ENCODE results near the gene PTPRA.

PTPRA gene

GRCh38 chr20:2942439-2942838 lies 69.2 kb downstream of the PTPRA start:
- no peak overlapping the region for H3K4me3 ChIP-seq (replicated peaks in 1 of 2; ENCODE audit: low read depth in 2 of 2, low read length in 2 of 2)
- no peak for TF ChIP-seq CTCF (IDR thresholded peaks at IDR 0.05; ENCODE audit: low read depth, low read length)
- peak; percentile 54 to 74 for DNase-seq (ENCODE audit: low read depth in 2 of 2)

- DNase-seq (ENCODE audit: low read depth in 2 of 2), result peak; percentile 62 to 81
- H3K4me3 ChIP-seq (replicated peaks in 1 of 2; ENCODE audit: low read depth in 2 of 2, low read length in 2 of 2), result no peak overlapping the region
- TF ChIP-seq CTCF (IDR thresholded peaks at IDR 0.05; ENCODE audit: low read depth, low read length), result no peak
These were observed 74.0 kb downstream of the PTPRA start for GRCh38 chr20:2946988-2947961.

GRCh38 chr20:2948968-2949367 lies 75.7 kb downstream of the PTPRA start:
- no peak overlapping the region for H3K4me3 ChIP-seq (replicated peaks in 1 of 2; ENCODE audit: low read depth in 2 of 2, low read length in 2 of 2)
- DNase-seq (ENCODE audit: low read depth in 2 of 2), result no peak
- no peak for TF ChIP-seq CTCF (IDR thresholded peaks at IDR 0.05; ENCODE audit: low read depth, low read length)

GRCh38 chr20:2952766-2953165 lies 79.5 kb downstream of the PTPRA start:
- no peak for DNase-seq (ENCODE audit: low read depth in 2 of 2)
- no peak overlapping the region for H3K4me3 ChIP-seq (replicated peaks in 1 of 2; ENCODE audit: low read depth in 2 of 2, low read length in 2 of 2)
- no peak for TF ChIP-seq CTCF (IDR thresholded peaks at IDR 0.05; ENCODE audit: low read depth, low read length)

- no peak for TF ChIP-seq CTCF (IDR thresholded peaks at IDR 0.05; ENCODE audit: low read depth, low read length)
- no peak overlapping the region for H3K4me3 ChIP-seq (replicated peaks in 1 of 2; ENCODE audit: low read depth in 2 of 2, low read length in 2 of 2)
- DNase-seq (ENCODE audit: low read depth in 2 of 2), result no peak
These were observed 82.1 kb downstream of the PTPRA start for GRCh38 chr20:2955257-2955970.

GRCh38 chr20:2956480-2956879 lies 83.2 kb downstream of the PTPRA start:
- H3K4me3 ChIP-seq (replicated peaks in 1 of 2; ENCODE audit: low read depth in 2 of 2, low read length in 2 of 2), result no peak overlapping the region
- TF ChIP-seq CTCF (IDR thresholded peaks at IDR 0.05; ENCODE audit: low read depth, low read length), result no peak

More at GRCh38 chr20:2956480-2956879, 83.2 kb downstream of the PTPRA start:
- no peak for DNase-seq (ENCODE audit: low read depth in 2 of 2)

Data from cardiac fibroblast (primary cell).